ENCODE measurements around the gene CYFIP1. TPM values are rescaled to one million over a fixed set of nuclear protein-coding genes. Genes with fewer than 3 reads are reported as not detected.

Gene CYFIP1
- total and polyA plus RNA-seq, 9 of the 15 experiments (the other 6 are each of a cell fraction or from before 2014, with no cell fraction given), result 3.8 to 59.8 (median 28.3) TPM

- ChIA-PET POLR2A (no interaction called here), CTCF (ENCODE audit: low intra/inter-chr PET ratio) (no interaction called here)
- Histone ChIP-seq H3K9me1 (ENCODE audit: control insufficient read depth, insufficient read depth, low read length) (no peaks in the 10 kb centered on the region), H3K4me2 (ENCODE audit: insufficient read depth, low read length) (no peak overlapping the region), H3K36me3 (ENCODE audit: control insufficient read depth, insufficient read depth, low read length) (peaks cover 22% of the 10 kb centered on the region; the same call in 2 of the 3 replicates), H3K4me3 (no peak overlapping the region), H3K9ac (ENCODE audit: insufficient read depth in 1 of 2, low read depth in 2 of 2, low read length in 2 of 2) (no peak overlapping the region), H2AFZ (ENCODE audit: low read depth, low read length) (no peak overlapping the region), H4K20me1 (replicated peaks; ENCODE audit: control insufficient read depth, insufficient read depth, low read length) (no peaks in the 10 kb centered on the region), H3K4me1 (replicated peaks in 1 of 2; ENCODE audit: control insufficient read depth in 2 of 2, insufficient read depth in 2 of 2, low read length in 2 of 2) (peaks cover 18 to 35% of the 10 kb centered on the region in 2 experiments; a peak in 4 of 5 replicates), H3K9me3 (replicated peaks; ENCODE audit: control insufficient read depth, insufficient read depth, low read depth, low read length) (no peaks in the 10 kb centered on the region), H3K79me2 (ENCODE audit: control insufficient read depth, insufficient read depth, low read length) (no peaks in the 10 kb centered on the region), H3K27ac (ENCODE audit: extremely low read depth, low read depth, low read length) (no peak overlapping the region), H3K27me3 (ENCODE audit: control insufficient read depth in 2 of 2, insufficient read depth in 2 of 2, low read length in 2 of 2) (no peaks in the 10 kb centered on the region)
- DNase-seq (ENCODE audit: extremely low read depth in 1 of 4, low spot score in 3 of 4) (no peak), ATAC-seq (no peak), FAIRE-seq (no peak)
- intact Hi-C loops (cut with micrococcal nuclease) (no loop called here), in situ Hi-C loops (cut with MboI) (no loop called here)
- BruUV-seq (replicated peaks), result no TSS peak
- 92% methylated on average over 6 of the region's 6 CpGs for WGBS (ENCODE audit: insufficient coverage, low coverage, missing lambda C conversion rate)
- TF ChIP-seq ELF2 (CRISPR knock-in tag; IDR thresholded peaks at IDR 0.05) (no peak), ZBTB9 (CRISPR knock-in tag; IDR thresholded peaks at IDR 0.05) (no peak), NCOA4 (IDR thresholded peaks at IDR 0.05; ENCODE audit: partially characterized antibody) (no peak), ZKSCAN3 (CRISPR knock-in tag; IDR thresholded peaks at IDR 0.05) (no peak), ZNF551 (CRISPR knock-in tag; IDR thresholded peaks at IDR 0.05) (no peak), SAFB2 (IDR thresholded peaks at IDR 0.05; ENCODE audit: borderline replicate concordance, low read depth, low read length, severe bottlenecking) (no peak), FOXM1 (IDR thresholded peaks at IDR 0.05; ENCODE audit: low read depth) (no peak), FOXM1 (CRISPR knock-in tag; IDR thresholded peaks at IDR 0.05; ENCODE audit: low read depth) (no peak), CBX5 (IDR thresholded peaks at IDR 0.05; ENCODE audit: borderline replicate concordance, low read depth) (no peak), ZNF197 (CRISPR knock-in tag; IDR thresholded peaks at IDR 0.05; ENCODE audit: low read depth) (no peak), KDM2B (CRISPR knock-in tag; IDR thresholded peaks at IDR 0.05) (no peak), RBM17 (IDR thresholded peaks at IDR 0.05; ENCODE audit: borderline replicate concordance, low read depth, low read length) (no peak), ZBTB5 (IDR thresholded peaks at IDR 0.05) (no peak), TGIF2 (CRISPR knock-in tag; IDR thresholded peaks at IDR 0.05) (no peak), ZNF311 (CRISPR knock-in tag; IDR thresholded peaks at IDR 0.05) (no peak), STAG1 (CRISPR knock-in tag; IDR thresholded peaks at IDR 0.05; ENCODE audit: borderline replicate concordance) (no peak)
These were observed 95.0 kb downstream of the CYFIP1 start for GRCh38 chr15:22885120-22885519.

Measured in K562 (cell line).